HG03175 (cell line): ENCODE results near the gene CYP2W1.

ENCODE experiments used
- ATAC-seq: cut with Tn5 transposase; IDR thresholded peaks from one replicate; pipeline ENCODE4 v1.9.1; 2021; ENCODE audit warnings: mild to moderate bottlenecking, moderate library complexity; ENCODE audit not compliant: unreplicated experiment

The CYP2W1 gene

GRCh38 chr7:1014681-1015080 is 31.7 kb downstream of the CYP2W1 start:
- ATAC-seq = no peak

DNA sequence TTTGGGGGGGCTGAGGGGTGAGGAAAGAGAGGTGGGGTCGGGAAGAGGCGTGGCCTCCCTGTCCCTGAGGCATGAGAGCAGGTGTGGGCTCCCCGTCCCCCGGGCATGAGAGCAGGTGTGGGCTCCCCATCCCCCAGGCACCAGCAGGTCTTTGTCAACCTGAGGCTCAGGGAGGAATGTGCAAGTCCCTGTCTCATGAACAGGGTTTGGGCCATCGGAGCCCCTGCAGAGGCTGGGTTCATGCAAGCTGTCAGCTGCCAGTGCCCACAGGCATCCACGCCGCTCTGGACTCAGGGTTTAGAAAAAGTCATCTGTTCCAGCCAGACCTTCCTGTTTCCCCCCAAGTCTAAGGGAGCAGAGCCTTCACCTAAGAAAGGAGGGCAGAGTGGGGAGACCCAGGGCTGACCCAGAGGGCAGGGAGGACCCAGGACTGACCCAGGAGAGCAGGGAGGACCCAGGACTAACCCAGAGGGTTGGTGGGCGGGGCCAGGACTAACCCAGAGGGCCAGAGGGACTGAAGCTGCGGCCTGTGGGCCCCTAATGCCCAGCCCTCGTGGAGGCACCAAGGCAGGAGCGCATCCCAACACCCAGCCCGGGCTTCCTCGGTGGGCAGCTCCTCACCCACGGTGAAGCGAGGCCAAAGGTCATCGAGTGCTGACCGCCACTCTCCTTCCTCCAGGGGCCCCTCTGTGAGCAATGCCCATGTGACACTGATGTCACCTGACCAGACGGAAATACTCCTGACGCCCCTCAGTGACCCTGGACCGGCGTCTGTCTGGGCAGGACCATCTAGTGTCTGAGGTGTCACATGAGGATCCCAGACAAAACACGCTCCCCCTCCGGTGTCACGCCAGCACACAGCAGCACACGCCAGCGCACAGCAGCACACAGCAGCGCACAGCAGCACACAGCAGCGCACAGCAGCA is 32.5 kb downstream of the CYP2W1 start:
- no peak for ATAC-seq

DNA sequence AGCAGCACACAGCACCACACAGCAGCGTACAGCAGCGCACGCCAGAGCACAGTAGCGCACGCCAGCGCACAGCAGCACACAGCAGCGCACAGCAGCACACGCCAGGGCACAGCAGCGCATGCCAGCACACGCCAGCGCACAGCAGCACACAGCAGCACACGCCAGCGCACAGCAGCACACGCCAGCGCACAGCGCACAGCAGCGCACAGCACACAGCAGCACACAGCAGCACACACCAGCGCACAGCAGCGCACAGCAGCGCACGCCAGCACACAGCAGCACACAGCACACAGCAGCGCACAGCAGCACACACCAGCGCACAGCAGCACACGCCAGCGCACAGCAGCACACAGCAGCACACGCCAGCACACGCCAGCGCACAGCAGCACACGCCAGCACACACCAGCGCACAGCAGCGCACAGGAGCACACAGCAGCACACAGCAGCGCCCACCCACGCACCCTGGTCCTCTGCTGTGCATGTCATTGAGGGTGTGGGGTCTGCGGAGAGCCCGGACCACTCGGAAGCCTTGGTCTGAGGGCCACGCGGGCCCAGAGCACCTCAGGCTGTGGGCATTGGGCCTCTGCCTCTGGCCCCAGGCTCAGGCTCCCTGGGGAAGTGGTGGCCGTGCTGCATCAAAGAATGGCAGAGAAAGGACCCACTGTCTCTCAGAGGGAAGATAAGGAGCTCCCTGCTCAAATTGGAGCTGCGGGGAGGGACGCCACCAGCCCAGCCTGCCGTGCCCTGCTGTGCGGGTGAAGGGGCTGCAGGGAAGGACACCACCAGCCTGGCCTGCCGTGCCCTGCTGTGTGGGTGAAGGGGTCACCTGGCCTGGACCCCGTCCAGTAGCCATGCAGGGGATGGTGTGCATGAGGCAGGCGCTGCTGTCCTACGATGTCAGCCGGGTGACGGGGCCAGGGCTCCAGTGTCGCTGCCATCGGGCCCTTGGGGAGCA is 33.9 kb downstream of the CYP2W1 start:
- no peak for ATAC-seq

GRCh38 chr7:1017586-1018333 is 34.8 kb downstream of the CYP2W1 start:
- no peak for ATAC-seq

GRCh38 chr7:1018334-1018695 is 35.3 kb downstream of the CYP2W1 start:
- no peak for ATAC-seq

DNA sequence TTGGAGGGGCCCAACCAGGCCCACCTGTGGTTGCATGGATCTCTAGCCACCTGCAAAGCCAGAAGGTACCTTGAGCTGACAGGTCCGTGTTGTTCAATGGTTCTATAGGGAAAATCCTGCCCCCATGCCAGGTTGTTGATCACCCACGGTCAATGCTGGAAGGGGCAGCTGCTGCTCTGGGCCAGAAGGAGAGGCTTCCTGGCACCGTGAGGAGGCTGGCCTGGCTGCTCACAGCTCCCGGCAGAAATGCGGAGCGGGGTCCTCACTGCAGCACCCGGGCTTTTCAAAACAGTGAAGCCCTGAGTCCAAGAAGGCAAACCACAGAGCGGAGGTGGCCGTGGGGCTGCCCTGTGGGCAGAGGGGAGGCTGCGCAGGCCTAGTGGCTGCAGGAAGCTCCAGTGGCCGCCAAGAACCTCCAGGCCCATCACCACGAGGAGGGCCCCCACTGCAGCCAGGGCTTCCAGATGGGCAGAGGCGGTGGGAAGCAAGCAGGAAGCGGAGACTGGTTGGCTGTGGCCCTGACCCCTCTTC is 36.3 kb downstream of the CYP2W1 start:
- ATAC-seq = no peak

- no peak for ATAC-seq
Measured at GRCh38 chr7:1019789-1020610, 37.0 kb downstream of the CYP2W1 start.

- ATAC-seq = no peak
Measured at GRCh38 chr7:1020849-1021251, 37.9 kb downstream of the CYP2W1 start.

DNA sequence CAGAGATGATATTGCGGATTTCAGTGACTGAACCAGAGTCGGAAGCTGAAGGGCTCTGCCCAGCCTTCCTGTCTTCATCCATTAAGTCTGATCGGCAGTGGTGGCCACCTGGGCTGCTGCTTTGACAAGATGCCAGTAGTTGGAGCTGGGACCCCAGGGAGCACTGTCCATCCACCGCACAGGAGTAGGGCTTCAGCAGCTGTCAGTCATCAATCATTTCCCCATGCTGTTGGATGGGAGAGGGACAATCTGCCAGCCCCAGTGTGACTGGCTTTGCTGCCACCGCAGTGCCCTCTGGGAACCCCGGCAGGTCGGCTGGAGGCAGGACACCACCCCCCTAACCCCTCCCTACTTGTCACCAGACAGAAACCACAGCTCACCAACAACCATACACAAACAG is 38.4 kb downstream of the CYP2W1 start:
- no peak for ATAC-seq

GRCh38 chr7:1021931-1022330 is 39.0 kb downstream of the CYP2W1 start:
- no peak for ATAC-seq

GRCh38 chr7:1022356-1022755 is 39.4 kb downstream of the CYP2W1 start:
- no peak for ATAC-seq

- no peak for ATAC-seq
Measured at GRCh38 chr7:1022801-1023465, 40.0 kb downstream of the CYP2W1 start.

DNA sequence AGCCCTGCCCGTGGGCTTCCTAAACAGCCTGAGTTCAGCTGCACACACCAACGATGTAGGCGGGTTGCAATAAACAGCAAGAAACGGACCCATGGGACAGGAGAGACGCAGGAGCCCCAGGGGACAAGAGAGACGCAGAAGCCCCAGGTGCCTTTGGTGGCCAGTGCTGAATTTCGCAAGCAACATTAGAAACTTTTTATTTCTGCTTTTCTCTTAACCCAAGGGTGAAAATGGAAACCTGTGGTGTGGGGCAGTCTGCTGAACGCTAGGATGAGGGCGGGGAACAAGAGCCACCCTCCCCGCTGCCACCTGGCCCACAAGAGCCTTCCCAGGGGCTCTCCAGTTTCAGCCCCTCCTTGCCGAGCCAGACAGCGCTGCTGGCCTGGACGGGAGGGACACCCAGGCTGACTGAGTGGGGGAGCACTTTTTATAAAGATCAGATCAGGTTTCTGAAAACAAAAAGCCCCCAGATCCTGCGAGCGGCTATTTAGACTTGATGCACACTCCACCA is 41.4 kb downstream of the CYP2W1 start:
- peak; percentile 57 for ATAC-seq

DNA sequence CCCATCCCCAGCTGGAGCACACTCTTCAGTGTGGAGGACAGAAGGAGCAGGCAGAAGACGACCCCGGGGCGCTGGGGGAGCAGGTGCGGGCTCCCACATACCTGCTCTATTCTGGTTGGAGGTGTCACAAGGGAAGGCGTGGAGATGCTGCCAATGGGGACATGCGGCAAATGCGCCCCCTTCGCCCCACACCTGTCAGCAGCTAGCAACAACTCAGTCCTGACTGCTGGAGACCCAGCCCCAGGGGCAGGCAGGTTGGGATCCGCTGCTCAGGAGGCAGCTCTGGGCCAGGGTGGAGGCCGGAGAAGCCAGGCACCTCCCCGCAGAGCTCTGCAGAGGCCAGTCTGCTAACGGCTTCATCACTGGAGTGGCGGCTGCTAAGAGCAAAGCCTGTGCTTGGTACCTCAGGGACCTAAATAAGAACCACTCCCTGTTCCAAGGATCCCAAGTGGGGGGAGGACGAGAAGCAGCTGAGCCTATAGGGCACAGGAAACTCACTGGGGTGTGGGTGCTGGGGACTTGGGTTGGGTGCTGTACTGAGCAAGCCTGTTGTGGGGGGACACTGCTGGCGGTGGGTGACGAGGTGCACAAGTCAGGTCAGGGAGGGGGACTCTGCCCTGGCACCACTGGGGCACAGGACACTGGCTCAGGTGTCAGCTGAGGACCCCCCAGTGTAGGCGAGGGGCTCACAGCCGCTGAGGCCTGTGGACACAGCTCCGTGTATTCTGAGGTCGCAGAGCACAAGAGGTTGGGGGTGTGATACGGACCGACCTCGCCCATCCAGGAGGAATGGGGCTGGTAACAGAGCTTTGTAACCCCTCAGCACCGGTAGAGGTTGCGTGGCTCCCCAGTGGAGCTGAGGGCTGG is 42.1 kb downstream of the CYP2W1 start:
- ATAC-seq = no peak

GRCh38 chr7:1025743-1026581 is 43.0 kb downstream of the CYP2W1 start:
- ATAC-seq = no peak

DNA sequence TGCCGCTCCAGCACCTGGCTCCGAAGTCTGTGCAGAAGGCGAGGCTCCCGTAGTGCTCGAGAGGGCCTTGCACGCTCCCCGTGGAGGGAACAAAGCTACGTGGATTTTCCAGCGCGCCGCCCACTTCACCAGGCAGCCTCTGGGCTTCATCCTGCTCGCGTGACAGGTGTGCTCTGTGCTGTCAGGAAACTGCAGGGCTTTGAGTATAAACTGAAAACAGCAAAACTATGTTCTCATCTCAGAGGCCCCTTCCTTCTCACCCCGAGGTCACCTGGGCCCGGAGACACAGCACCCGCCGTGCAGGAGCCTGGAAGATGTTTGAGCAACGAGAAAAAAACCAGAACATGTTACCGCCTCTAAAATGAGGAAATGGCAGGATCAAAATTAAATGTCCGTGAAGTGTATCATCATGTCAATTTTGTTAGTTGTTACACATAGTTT is 43.8 kb downstream of the CYP2W1 start:
- no peak for ATAC-seq
